NCI-H345 treated with DMSO at 0.1 percent for 48 hours (cell line): ENCODE results near the gene TXNRD2.

ENCODE experiments used
- DNase-seq: peaks from one replicate; lab custom pipeline; 2025; ENCODE audit not compliant: unreplicated experiment; lab: John Stamatoyannopoulos, UW

TXNRD2 gene

DNA sequence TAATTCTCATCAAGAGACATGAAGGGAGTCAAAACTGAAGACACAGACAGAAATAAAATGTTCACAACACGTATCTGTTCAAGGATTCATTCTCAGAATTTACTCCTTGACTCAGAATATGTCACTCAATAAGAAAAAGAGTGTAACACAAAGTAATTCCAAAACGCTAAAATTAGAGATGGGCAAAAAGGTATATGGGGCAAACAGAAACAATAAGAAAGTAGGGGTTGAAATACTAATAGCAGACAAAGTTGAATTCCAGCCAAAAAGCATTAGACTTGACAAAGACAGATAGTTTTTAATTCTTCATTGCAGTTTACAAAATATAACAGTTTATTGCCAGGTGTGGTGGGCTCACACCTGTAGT, 113.6 kb downstream of the TXNRD2 start:
- no peak for DNase-seq

GRCh38 chr22:19827341-19828034, 114.1 kb downstream of the TXNRD2 start:
- no peak for DNase-seq

DNA sequence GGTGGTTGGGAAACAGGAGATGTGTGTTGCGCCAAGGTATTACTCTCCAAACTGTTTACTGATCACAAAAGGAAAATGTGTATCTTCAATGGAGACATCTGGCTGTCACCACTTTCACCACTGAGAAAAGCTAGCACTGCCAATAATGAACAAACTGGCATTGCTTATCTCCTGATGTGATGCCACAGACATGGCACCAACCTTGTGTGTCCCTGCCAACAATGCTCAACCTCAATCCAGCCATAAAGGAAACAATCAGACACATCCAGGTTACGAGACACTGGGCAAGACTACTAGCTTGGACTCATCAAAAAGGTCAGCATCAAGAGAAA, 115.0 kb downstream of the TXNRD2 start:
- DNase-seq, result no peak

DNA sequence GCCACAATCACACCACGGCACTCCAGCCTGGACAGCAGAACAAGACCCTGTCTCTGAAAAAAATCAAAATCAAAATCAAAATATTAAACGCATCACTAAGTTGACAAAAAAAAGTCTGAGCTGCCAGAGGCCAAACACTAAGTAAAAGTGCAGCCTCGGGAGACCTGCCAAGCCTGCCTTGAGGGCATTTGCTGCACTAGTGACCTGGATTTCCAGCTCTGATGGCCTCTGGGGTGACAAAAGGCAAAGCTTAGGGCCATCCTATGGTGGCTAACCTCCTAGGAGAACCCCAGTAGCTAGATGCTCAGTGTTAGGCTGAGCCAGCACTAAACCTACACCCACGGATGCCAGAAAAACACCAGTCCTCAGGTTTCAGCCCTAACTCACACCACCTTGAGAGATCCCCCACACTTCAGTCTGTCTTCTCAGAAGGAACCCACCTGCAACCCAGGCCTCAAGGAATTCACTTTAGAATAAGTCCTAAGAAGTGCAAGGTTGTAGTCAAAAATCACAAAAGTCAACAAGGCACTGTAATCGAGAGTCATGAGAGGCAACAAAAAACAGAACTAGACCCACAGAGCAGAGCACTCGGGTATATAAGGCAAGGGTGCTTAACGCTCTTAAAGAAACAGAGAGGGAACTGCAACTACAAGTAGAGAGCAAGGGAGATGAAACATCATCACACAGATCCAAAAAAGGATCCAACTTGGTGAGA, 115.6 kb downstream of the TXNRD2 start:
- DNase-seq, result no peak
